Right lobe of liver (tissue), 4 donors: ENCODE data around the gene PIK3CD.

Source experiments
- POLR2A ChIP-seq: fragments of 450-650 bp; IDR thresholded peaks from one replicate; pipeline ENCODE4 v1.6.1; 2017; ENCODE audit warnings: antibody characterized with exemption, mild to moderate bottlenecking
- TF ChIP-seq, protein P1 (sequence below), 4 donors: fragments of 200-600 bp in 3 of 4; fragments of 450-650 bp in 1 of 4; IDR thresholded peaks; one replicate each; pipeline versions ENCODE4 v1.5.1 to v1.8.0; 2016 to 2022; ENCODE audit warnings: antibody characterized with exemption in 4 of 4, mild to moderate bottlenecking in 2 of 4
- donor health status: DM: no; HTN: no; CAD: no.
- donor health status: DM: no; HTN: no; CAD: no.
- donor health status: DM: no; HTN: yes; CAD: no.

DNA sequence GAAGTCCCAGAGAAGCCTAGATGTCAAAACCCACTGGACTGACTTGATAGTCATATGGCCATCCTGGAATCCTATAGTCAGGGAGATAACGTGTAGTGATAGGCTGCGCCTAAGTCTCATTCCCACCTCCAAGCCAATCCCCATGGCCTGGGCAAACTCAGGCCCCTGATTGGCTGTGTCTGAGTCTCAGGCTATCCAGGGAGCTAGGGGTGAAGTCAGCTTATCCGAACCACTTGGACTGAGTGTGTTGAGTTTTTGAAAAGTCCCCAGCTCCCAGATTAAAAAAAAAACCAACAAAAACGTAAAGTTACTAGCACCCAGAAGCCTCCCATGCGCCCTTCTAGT lies 51.6 kb downstream of the PIK3CD start:
- TF ChIP-seq, protein P1, sequence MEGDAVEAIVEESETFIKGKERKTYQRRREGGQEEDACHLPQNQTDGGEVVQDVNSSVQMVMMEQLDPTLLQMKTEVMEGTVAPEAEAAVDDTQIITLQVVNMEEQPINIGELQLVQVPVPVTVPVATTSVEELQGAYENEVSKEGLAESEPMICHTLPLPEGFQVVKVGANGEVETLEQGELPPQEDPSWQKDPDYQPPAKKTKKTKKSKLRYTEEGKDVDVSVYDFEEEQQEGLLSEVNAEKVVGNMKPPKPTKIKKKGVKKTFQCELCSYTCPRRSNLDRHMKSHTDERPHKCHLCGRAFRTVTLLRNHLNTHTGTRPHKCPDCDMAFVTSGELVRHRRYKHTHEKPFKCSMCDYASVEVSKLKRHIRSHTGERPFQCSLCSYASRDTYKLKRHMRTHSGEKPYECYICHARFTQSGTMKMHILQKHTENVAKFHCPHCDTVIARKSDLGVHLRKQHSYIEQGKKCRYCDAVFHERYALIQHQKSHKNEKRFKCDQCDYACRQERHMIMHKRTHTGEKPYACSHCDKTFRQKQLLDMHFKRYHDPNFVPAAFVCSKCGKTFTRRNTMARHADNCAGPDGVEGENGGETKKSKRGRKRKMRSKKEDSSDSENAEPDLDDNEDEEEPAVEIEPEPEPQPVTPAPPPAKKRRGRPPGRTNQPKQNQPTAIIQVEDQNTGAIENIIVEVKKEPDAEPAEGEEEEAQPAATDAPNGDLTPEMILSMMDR (IDR thresholded peaks at IDR 0.05), result no peak
- TF ChIP-seq POLR2A, result no peak
